Measurements from ENCODE around the gene PPAT. TPM values are rescaled to one million over a fixed set of nuclear protein-coding genes. Genes with fewer than 3 reads are reported as not detected.
"Not testable (repeated sequence)": the region's sequence is repeated elsewhere in the genome, so short reads cannot be mapped to it uniquely, and the experiment has no call there.

PPAT gene
- total RNA-seq, 1 donor from 2014 or later: 14.2 TPM

GRCh38 chr4:56374956-56375355, 60.5 kb downstream of the PPAT start:
- DNase-seq: no peak

GRCh38 chr4:56372774-56373173, 62.6 kb downstream of the PPAT start:
- DNase-seq: no peak

GRCh38 chr4:56371426-56372220, 63.8 kb downstream of the PPAT start:
- DNase-seq: no peak

DNA sequence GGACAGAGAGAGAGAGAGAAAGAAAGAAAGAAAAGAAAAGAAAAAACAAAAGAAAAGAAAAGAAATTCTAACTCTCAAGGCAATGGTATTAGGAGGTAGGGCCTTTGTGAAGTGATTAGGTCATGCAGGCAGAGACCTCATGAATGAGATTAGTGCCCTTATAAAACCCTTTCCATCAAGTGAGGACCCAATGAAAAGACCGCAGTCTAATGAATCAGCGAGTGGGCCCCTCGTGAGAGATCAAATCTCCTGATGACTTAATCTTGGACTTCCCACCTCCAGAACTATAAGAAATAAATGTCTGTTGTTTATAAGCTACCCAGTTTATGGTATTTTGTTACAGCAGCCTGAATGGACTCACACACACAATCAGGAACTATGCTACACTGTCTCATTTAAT, 65.0 kb downstream of the PPAT start:
- DNase-seq: no peak

- DNase-seq: not testable (repeated sequence)
Measured at GRCh38 chr4:56362981-56363380, 72.4 kb downstream of the PPAT start.

GRCh38 chr4:56360071-56360470, 75.3 kb downstream of the PPAT start:
- no peak for DNase-seq

DNA sequence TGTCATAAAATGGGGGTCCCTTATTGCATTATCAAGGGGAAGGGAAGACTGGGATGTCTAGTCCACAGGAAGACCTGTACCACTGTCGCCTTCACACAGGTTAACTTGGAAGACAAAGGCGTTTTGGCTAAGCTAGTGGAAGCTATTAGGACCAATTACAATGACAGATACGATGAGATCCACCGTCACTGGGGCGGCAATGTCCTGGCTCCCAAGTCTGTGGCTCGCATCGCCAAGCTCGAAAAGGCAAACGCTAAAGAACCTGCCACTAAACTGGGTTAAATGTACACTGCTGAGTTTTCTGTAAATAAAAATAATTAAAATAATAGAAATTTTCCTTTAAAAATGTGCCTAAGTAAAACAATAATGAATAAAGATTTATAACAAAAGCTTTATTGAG, 78.8 kb downstream of the PPAT start:
- DNase-seq: no peak

DNA sequence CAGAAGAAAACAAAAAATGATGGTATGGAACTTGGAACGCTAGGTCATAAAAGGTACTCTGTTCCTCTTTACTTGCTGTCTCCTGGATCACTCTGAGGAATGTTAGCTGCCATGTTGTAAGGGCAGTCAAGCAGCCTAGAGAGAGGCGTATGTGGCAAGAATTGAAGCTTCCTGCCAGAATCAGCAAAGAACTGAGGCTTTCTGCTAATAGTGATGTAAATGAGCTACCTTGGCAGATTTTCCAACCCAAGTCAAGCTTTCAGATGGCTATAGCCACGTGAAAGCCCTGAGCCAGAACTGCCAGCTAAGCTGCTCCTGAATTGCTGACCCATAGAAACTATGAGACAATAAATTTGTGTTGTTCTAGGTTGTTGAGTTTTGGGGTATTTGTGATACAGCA, 86.8 kb downstream of the PPAT start:
- no peak for DNase-seq

GRCh38 chr4:56345458-56345857, 90.0 kb downstream of the PPAT start:
- no peak for DNase-seq

Other genes with a start within 250 kb of the PPAT start
- 17.5 TPM for gene AASDH, start 48.1 kb downstream of the PPAT start, total RNA-seq
- 21.8 TPM for gene PAICS, start 645 bp upstream of the PPAT start, total RNA-seq
- gene SRP72, start 32.0 kb upstream of the PPAT start, total RNA-seq: 50.5 TPM
- 0.10 TPM for gene ARL9, start 70.2 kb upstream of the PPAT start, total RNA-seq
- 195 TPM for gene HOPX, start 245.7 kb upstream of the PPAT start, total RNA-seq

Data from skin of body (tissue), 2 donors.